C4-2B (cell line): ENCODE results near the gene NAV1.
A peak's percentile ranks its signal among the peaks of the same experiment; 100 is the strongest.

Source experiments
- H3K27ac ChIP-seq: fragments of 450-650 bp; 2 replicates; pipeline ENCODE4 v1.5.1; 2017
- ZFX ChIP-seq: fragments of 450-650 bp; IDR thresholded peaks from 2 replicates; pipeline ENCODE4 v1.6.1; 2017
- TF ChIP-seq, protein P1 (sequence below): fragments of 450-650 bp; conservative IDR thresholded peaks from 2 replicates; pipeline ENCODE4 v1.5.1; 2017; ENCODE audit warnings: mild to moderate bottlenecking

Gene NAV1

DNA sequence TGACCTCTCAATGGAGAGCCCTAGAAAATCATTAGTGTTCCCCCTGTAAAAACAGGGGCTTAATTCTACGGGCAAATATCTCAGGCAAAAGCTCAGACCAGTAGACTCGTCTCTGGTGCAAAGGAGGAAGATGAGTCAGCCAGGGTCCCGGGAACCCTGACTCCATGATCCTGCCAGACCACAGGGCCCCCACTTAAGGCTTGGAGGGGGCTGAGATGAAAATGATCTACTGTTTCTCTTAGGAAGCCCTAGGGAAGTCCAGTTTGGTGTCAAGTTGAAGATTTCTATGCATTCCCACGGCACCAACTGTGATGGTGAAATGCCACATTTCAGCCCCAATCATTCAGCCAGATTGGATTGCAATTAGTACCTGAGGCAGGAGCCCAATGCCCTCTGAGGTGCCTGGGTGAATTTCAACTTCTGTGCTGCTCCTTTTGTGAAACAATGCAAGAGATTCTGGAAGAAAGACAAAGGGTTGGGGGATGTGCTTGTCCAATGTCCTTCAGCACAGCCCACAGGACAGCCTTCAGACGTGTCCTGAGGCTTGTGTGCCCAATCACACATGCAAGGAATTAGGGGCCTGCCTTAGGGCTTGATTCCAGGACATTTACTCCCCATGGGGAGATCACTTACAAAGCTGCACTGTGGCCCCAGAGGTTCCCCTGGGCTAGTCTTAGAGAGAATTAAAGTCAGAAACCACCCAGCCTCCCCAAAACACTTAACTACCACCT is 18.1 kb downstream of the NAV1 start:
- TF ChIP-seq, protein P1, sequence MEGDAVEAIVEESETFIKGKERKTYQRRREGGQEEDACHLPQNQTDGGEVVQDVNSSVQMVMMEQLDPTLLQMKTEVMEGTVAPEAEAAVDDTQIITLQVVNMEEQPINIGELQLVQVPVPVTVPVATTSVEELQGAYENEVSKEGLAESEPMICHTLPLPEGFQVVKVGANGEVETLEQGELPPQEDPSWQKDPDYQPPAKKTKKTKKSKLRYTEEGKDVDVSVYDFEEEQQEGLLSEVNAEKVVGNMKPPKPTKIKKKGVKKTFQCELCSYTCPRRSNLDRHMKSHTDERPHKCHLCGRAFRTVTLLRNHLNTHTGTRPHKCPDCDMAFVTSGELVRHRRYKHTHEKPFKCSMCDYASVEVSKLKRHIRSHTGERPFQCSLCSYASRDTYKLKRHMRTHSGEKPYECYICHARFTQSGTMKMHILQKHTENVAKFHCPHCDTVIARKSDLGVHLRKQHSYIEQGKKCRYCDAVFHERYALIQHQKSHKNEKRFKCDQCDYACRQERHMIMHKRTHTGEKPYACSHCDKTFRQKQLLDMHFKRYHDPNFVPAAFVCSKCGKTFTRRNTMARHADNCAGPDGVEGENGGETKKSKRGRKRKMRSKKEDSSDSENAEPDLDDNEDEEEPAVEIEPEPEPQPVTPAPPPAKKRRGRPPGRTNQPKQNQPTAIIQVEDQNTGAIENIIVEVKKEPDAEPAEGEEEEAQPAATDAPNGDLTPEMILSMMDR: no peak
- no peak for TF ChIP-seq ZFX
- H3K27ac ChIP-seq: no peak overlapping the region

DNA sequence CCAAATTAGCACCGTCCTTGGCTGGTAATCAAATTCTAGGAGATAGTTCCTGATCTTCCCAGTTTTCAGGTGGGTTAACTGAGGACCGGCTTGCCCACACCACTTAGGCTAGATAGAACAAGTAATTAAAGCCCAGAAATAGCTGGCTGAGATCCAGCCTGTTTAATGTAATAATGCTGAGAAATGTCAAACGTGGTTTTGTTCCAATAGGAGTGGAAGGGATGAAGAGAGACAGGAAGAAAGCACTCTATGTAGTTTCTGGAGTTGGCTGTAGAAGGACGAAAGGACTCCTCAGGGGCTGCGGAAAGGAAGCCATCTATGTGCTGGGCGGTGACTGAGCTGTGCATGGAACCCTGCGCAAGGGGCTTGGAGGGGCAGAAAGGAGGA is 18.6 kb downstream of the NAV1 start:
- H3K27ac ChIP-seq: no peak overlapping the region
- no peak for TF ChIP-seq ZFX
- TF ChIP-seq, protein P1: no peak

DNA sequence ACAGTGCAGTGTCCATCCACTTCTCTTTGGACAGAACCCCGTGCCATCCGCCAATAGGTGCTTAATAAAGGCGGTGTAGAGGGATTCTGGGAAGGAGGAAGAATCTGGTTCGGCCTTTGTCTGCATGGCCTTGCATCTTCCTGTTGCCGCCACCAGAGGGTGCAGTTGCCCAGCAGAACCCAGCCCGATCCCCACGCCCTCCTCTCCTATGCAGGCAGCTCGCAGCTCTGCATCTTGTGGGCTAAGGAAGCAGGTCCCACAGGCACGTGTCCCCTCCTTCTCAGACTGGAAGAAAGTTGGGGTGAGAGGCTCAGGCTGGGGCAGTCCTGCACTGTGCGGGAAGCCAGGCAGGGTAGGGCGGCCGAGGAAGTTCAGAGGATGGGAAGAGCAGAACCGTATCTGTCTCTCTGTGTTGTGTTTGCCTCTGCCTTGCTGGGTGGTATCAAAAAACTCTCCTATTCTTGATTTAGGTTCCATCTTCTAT is 20.8 kb downstream of the NAV1 start:
- TF ChIP-seq ZFX: no peak
- TF ChIP-seq, protein P1: peak; percentile 95
- no peak overlapping the region for H3K27ac ChIP-seq

DNA sequence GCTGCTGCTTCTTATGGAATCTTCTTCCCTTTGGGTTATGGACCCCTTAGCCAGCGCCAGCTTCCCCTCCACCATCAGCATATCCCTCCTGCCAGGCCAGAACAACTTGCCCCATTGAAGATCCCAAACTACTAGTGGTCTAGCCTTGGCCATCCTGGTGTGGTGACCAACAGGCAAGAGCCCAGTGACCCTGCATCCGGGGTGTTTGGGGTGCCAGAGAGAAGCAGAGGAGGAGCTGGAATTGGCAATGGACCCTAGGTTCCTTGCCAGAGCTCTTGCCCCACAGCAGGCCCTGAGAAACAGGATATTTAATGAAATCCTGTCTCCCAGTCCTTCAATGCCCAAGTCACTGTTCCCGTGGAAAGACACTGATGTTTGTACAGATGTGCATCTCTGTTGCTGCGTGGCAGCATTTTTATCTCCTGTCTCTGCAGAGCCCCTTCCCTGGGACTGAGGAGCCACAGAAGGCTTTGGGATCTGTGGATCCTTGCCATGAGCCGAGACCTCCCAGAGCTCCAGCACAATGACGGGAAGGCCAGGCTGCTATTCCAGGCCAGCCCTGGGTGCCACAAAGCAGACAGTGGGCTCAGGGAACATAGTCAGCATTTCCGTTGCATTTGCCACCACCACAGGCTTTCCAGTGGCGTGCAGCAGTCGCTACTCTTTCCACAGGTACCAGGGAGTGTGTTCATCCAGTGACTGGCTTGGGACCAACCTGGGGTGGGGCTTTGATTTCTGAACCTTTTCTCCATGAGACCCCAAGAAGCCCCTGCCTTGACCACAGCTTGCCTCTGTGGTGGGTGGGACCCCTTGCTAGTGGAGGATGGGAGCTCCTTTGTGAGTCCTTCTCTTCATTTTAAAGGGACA is 21.6 kb downstream of the NAV1 start:
- no peak for TF ChIP-seq ZFX
- TF ChIP-seq, protein P1: no peak
- no peak overlapping the region for H3K27ac ChIP-seq

DNA sequence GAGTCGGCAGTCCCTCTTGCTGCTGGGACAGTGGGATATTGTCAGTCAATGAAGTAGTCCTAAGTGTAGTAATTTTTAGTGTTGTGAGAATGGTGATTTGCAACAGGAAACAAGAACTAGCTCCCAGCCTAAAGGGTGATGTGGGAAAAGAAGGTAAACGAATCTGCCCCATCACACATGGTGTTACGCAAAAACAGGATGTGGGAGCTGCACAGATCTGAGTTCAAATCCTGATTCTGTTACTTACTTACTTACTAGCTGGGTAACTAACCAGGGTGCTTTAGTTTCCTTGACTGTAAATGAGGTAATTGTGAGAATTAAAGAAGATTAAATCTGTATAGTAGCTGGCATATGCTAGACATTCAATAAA is 22.3 kb downstream of the NAV1 start:
- no peak overlapping the region for H3K27ac ChIP-seq

DNA sequence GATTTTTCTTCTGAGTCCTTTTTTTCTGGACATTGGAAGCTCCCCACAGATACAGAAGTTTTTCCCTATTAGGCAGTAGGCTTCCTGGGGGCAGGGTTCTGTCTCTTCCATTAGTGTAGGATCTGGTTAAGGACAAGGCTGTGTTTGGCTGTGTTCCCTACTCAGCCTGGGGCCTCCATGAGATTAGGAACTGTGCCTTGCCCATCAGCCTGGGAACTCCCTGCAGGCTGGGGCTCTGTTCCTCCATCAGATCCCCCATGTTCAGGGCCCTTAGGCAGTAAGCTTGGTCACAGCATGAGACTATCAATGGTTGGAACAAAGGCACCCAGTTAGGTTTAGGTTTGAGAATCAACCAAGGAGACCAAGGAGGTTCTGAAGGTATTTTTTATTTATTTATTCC is 22.7 kb downstream of the NAV1 start:
- no peak overlapping the region for H3K27ac ChIP-seq
- no peak for TF ChIP-seq ZFX
- TF ChIP-seq, protein P1: no peak

More for the DNA sequence above, 22.3 kb downstream of the NAV1 start:
- TF ChIP-seq ZFX: no peak
- TF ChIP-seq, protein P1: no peak

DNA sequence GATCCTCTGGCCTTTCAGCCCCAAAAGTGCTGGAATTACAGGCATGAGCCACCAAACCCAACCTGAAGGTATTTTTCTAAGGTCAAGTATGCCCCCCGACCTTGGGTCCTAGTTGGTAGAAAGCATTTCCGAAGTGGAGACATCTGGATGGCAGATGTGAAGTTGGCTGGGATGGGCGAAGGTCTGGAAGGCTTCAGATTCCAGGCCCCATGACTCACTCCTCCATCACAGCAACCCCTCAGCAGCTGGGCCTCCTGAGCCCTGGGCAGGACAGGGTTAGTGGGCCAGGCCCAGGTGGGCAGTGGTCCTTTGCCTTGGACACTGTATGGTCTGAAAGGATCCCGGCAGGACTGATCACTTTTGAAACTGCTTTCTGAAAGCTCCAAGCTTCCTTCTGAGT is 23.3 kb downstream of the NAV1 start:
- no peak overlapping the region for H3K27ac ChIP-seq

More for the DNA sequence above, 23.3 kb downstream of the NAV1 start:
- TF ChIP-seq, protein P1: no peak
- TF ChIP-seq ZFX: no peak
